Superior temporal gyrus (tissue), 1 donor: ENCODE data around the gene GPR37L1.
"Not testable (repeated sequence)": the region's sequence is repeated elsewhere in the genome, so short reads cannot be mapped to it uniquely, and the experiment has no call there.

ENCODE experiments used
- DNase-seq: peaks from one replicate; pipeline ENCODE4 v3.0.0-alpha.2; 2016; ENCODE audit errors: extremely low spot score

Gene GPR37L1

GRCh38 chr1:202133496-202133895 lies 10.8 kb downstream of the GPR37L1 start:
- DNase-seq = no peak

GRCh38 chr1:202133989-202134388 lies 11.3 kb downstream of the GPR37L1 start:
- DNase-seq = no peak

GRCh38 chr1:202134645-202135172 lies 12.0 kb downstream of the GPR37L1 start:
- DNase-seq = no peak

GRCh38 chr1:202135221-202135721 lies 12.6 kb downstream of the GPR37L1 start:
- peak; percentile 96 for DNase-seq

GRCh38 chr1:202140833-202141232 lies 18.1 kb downstream of the GPR37L1 start:
- DNase-seq = no peak

GRCh38 chr1:202141468-202141867 lies 18.8 kb downstream of the GPR37L1 start:
- not testable (repeated sequence) for DNase-seq

GRCh38 chr1:202143011-202143767 lies 20.5 kb downstream of the GPR37L1 start:
- DNase-seq = no peak

- no peak for DNase-seq
Measured at GRCh38 chr1:202143768-202144401, 21.2 kb downstream of the GPR37L1 start.

GRCh38 chr1:202144402-202145067 lies 21.8 kb downstream of the GPR37L1 start, which contains the start of gene ARL8A:
Gene ARL8A, minus strand, starts transcription at chr1:202144737. Its CDS starts 165 bp downstream, at chr1:202144572.
- DNase-seq = peak; percentile 58

- DNase-seq = no peak
Measured at GRCh38 chr1:202145068-202145743, 22.5 kb downstream of the GPR37L1 start.

- not testable (repeated sequence) for DNase-seq
Measured at GRCh38 chr1:202145744-202146140, 23.0 kb downstream of the GPR37L1 start.

GRCh38 chr1:202146279-202146678 lies 23.6 kb downstream of the GPR37L1 start:
- no peak for DNase-seq

GRCh38 chr1:202146993-202147392 lies 24.3 kb downstream of the GPR37L1 start:
- DNase-seq = no peak

- no peak for DNase-seq
Measured at GRCh38 chr1:202148391-202148790, 25.7 kb downstream of the GPR37L1 start.

- no peak for DNase-seq
Measured at GRCh38 chr1:202149566-202149965, 26.8 kb downstream of the GPR37L1 start.

- no peak for DNase-seq
Measured at GRCh38 chr1:202150187-202150586, 27.5 kb downstream of the GPR37L1 start.

- DNase-seq = no peak
Measured at GRCh38 chr1:202150602-202151001, 27.9 kb downstream of the GPR37L1 start.

- DNase-seq = no peak
Measured at GRCh38 chr1:202151045-202151444, 28.3 kb downstream of the GPR37L1 start.

- DNase-seq = no peak
Measured at GRCh38 chr1:202152399-202152798, 29.7 kb downstream of the GPR37L1 start.

- DNase-seq = no peak
Measured at GRCh38 chr1:202153284-202153683, 30.6 kb downstream of the GPR37L1 start.

GRCh38 chr1:202154148-202154765 lies 31.5 kb downstream of the GPR37L1 start:
- no peak for DNase-seq
